Neuronal stem cell (in vitro differentiated cells): ENCODE data around the gene ZBTB7C.

Experiments
- DNase-seq: peaks from one replicate; pipeline ENCODE4 v3.0.0-alpha.2; 2013; ENCODE audit warnings: low spot score
- H2AFZ ChIP-seq: one replicate; pipeline ENCODE4 v1.6.1; 2013; ENCODE audit warnings: mild to moderate bottlenecking, low read length, inconsistent platforms
- H2AK5ac ChIP-seq: 2 replicates; pipeline ENCODE4 v1.6.1; 2013; ENCODE audit warnings: low read depth, mild to moderate bottlenecking, inconsistent platforms, low read length, moderate library complexity, mixed read lengths
- H2BK120ac ChIP-seq: 2 replicates; pipeline ENCODE4 v1.6.1; 2013; ENCODE audit warnings: low read depth, mild to moderate bottlenecking, inconsistent platforms, low read length, moderate library complexity, mixed read lengths
- H2BK12ac ChIP-seq: one replicate; pipeline ENCODE4 v1.6.1; 2013; ENCODE audit warnings: low read length, inconsistent platforms
- H2BK15ac ChIP-seq: 2 replicates; pipeline ENCODE4 v1.6.1; 2013; ENCODE audit warnings: mild to moderate bottlenecking, low read length, inconsistent platforms, mixed read lengths
- H2BK5ac ChIP-seq: one replicate; pipeline ENCODE4 v1.6.1; 2013; ENCODE audit warnings: inconsistent platforms, mild to moderate bottlenecking, low read length, moderate library complexity
- H3K14ac ChIP-seq: one replicate; pipeline ENCODE4 v1.6.1; 2013; ENCODE audit warnings: low read length, inconsistent platforms
- H3K18ac ChIP-seq: 2 replicates; pipeline ENCODE4 v1.6.1; 2013; ENCODE audit warnings: low read length, inconsistent platforms
- H3K23ac ChIP-seq: 2 replicates; pipeline ENCODE4 v1.6.1; 2013; ENCODE audit warnings: low read depth, mild to moderate bottlenecking, mixed read lengths, low read length, inconsistent platforms; ENCODE audit not compliant: poor library complexity
- H3K27ac ChIP-seq: replicated peaks from 3 replicates; pipeline ENCODE4 v1.5.1; 2013; ENCODE audit warnings: low read length, inconsistent platforms
- H3K27me3 ChIP-seq, 3 experiments: 2 replicates each; pipeline ENCODE4 v1.6.1; 2013; ENCODE audit warnings: low read length in 3 of 3, mild to moderate bottlenecking in 2 of 3, inconsistent platforms in 1 of 3, low read depth in 1 of 3, mixed read lengths in 1 of 3, moderate library complexity in 1 of 3; ENCODE audit not compliant: control insufficient read depth in 3 of 3, insufficient read depth in 3 of 3
- H3K36me3 ChIP-seq, 2 donors: replicated peaks in 1 of 2; 2 replicates each; pipeline ENCODE4 v1.6.1; 2013; ENCODE audit warnings: low read length in 2 of 2; ENCODE audit not compliant: control insufficient read depth in 2 of 2, insufficient read depth in 2 of 2
- H3K4ac ChIP-seq: 2 replicates; pipeline ENCODE4 v1.6.1; 2013; ENCODE audit warnings: inconsistent platforms, mild to moderate bottlenecking, low read length, moderate library complexity
- H3K4me1 ChIP-seq, 2 donors: 1 replicate in 1 of 2; 2 replicates in 1 of 2; pipeline ENCODE4 v1.6.1; 2013; ENCODE audit warnings: low read length in 2 of 2, low read depth in 1 of 2; ENCODE audit not compliant: control insufficient read depth in 2 of 2, insufficient read depth in 1 of 2
- H3K4me2 ChIP-seq: one replicate; pipeline ENCODE4 v1.6.1; 2013; ENCODE audit warnings: mild to moderate bottlenecking, low read length, inconsistent platforms; ENCODE audit not compliant: insufficient read depth, poor library complexity, severe bottlenecking
- H3K4me3 ChIP-seq, 2 donors: 2 replicates each; pipeline ENCODE4 v1.5.1; 2013; ENCODE audit warnings: low read length in 2 of 2, mild to moderate bottlenecking in 2 of 2, inconsistent platforms in 1 of 2, moderate library complexity in 1 of 2
- H3K79me1 ChIP-seq: one replicate; pipeline ENCODE4 v1.6.1; 2013; ENCODE audit warnings: low read depth, mild to moderate bottlenecking, inconsistent platforms, low read length, moderate library complexity
- H3K9ac ChIP-seq: one replicate; pipeline ENCODE4 v1.6.1; 2013; ENCODE audit warnings: mild to moderate bottlenecking, low read depth, low read length, inconsistent platforms; ENCODE audit not compliant: poor library complexity
- H3K9me3 ChIP-seq, 2 donors: replicated peaks in 1 of 2; 2 replicates each; pipeline versions ENCODE3 to v1.6.1; 2013; ENCODE audit warnings: low read length in 2 of 2, mild to moderate bottlenecking in 2 of 2, inconsistent platforms in 1 of 2, low read depth in 1 of 2, mixed read lengths in 1 of 2, moderate library complexity in 1 of 2; ENCODE audit not compliant: control insufficient read depth in 2 of 2, insufficient read depth in 1 of 2
- H4K8ac ChIP-seq: one replicate; pipeline ENCODE4 v1.6.1; 2013; ENCODE audit warnings: low read depth, mild to moderate bottlenecking, inconsistent platforms, low read length, moderate library complexity
- H4K91ac ChIP-seq: one replicate; pipeline ENCODE4 v1.6.1; 2013; ENCODE audit warnings: low read length, low read depth, mild to moderate bottlenecking, inconsistent platforms; ENCODE audit not compliant: poor library complexity
- WGBS, 2 donors: extraction: QIAGEN DNeasy Blood & Tissue Kit; methylation state at CpG; one replicate each; pipeline ENCODE4 v1.1.7; 2013; ENCODE audit warnings: missing lambda C conversion rate in 2 of 2, mixed read lengths in 1 of 2; ENCODE audit not compliant: insufficient read length in 2 of 2, insufficient replicate concordance in 1 of 2; ENCODE audit errors: extremely low coverage in 2 of 2; 5-methylcytosine and 5-hydroxymethylcytosine counted together

The ZBTB7C gene

GRCh38 chr18:48364146-48364545 lies 45.0 kb downstream of the ZBTB7C start:
- Histone ChIP-seq H3K4me3 (no peak overlapping the region), H3K9me3 (peaks cover 0 to 6% of the 10 kb centered on the region in 2 donors), H3K4me1 (peaks cover 0 to 9% of the 10 kb centered on the region in 2 donors), H3K14ac (no peak overlapping the region), H3K36me3 (no peaks in the 10 kb centered on the region), H2BK15ac (no peak overlapping the region), H4K8ac (no peak overlapping the region), H3K27me3 (no peaks in the 10 kb centered on the region), H4K91ac (no peak overlapping the region), H3K27ac (no peak overlapping the region), H3K4ac (no peak overlapping the region), H2BK12ac (no peak overlapping the region), H3K18ac (no peak overlapping the region), H3K9ac (no peak overlapping the region), H2BK120ac (no peak overlapping the region), H2AK5ac (peak overlapping the region; percentile 53), H2BK5ac (no peak overlapping the region), H2AFZ (no peak overlapping the region), H3K79me1 (no peaks in the 10 kb centered on the region), H3K23ac (no peak overlapping the region), H3K4me2 (no peak overlapping the region)
- WGBS, 2 donors = no CpG with 5 or more reads among the region's 5 CpGs
- DNase-seq = no peak

DNA sequence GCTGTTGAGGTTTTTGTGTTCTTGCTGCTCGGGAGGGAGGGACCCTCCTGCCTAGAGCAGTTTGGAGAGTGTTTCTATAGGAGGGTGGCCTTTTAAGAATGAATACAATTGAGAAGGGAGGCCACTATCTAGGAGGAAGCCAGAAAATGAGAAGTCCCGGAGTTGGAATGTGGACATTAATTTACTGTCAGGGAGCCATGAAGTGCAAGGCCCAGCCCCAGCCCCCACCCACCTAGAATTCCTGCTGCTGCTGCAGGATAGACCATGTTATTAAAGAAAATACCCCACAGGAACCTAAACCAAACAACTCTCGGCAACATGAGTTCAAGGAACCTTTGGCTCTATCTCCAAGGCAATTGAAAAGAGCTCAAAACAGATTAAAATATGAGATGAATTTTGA lies 46.0 kb downstream of the ZBTB7C start:
- Histone ChIP-seq H3K27me3 (no peaks in the 10 kb centered on the region), H4K91ac (no peak overlapping the region), H3K23ac (no peak overlapping the region), H2BK12ac (no peak overlapping the region), H3K14ac (no peak overlapping the region), H3K9ac (no peak overlapping the region), H2BK5ac (no peak overlapping the region), H3K4me1 (peaks cover 0 to 9% of the 10 kb centered on the region in 2 donors), H3K36me3 (no peaks in the 10 kb centered on the region), H2BK15ac (no peak overlapping the region), H3K4me2 (no peak overlapping the region), H3K4me3 (no peak overlapping the region), H2BK120ac (no peak overlapping the region), H3K9me3 (peaks cover 0 to 6% of the 10 kb centered on the region in 2 donors), H2AK5ac (no peak overlapping the region), H4K8ac (no peak overlapping the region), H3K4ac (no peak overlapping the region), H3K79me1 (no peaks in the 10 kb centered on the region), H3K27ac (no peak overlapping the region), H2AFZ (no peak overlapping the region), H3K18ac (no peak overlapping the region)
- no CpG with 5 or more reads among the region's 3 CpGs for WGBS, 2 donors
- DNase-seq = no peak

GRCh38 chr18:48361801-48362200 lies 47.4 kb downstream of the ZBTB7C start:
- Histone ChIP-seq H2AK5ac (peak overlapping the region; percentile 52), H2BK12ac (no peak overlapping the region), H3K14ac (no peak overlapping the region), H3K4ac (no peak overlapping the region), H3K36me3 (no peaks in the 10 kb centered on the region), H3K79me1 (no peaks in the 10 kb centered on the region), H3K27me3 (no peaks in the 10 kb centered on the region), H4K91ac (no peak overlapping the region), H3K4me2 (no peak overlapping the region), H3K9ac (no peak overlapping the region), H3K4me1 (peaks cover 0 to 10% of the 10 kb centered on the region in 2 donors), H2BK120ac (peak overlapping the region; percentile 84), H3K27ac (no peak overlapping the region), H2BK5ac (no peak overlapping the region), H3K23ac (no peak overlapping the region), H3K4me3 (no peak overlapping the region), H3K18ac (peak overlapping the region; percentile 67), H4K8ac (no peak overlapping the region), H3K9me3 (peaks cover 0 to 6% of the 10 kb centered on the region in 2 donors), H2BK15ac (no peak overlapping the region), H2AFZ (no peak overlapping the region)
- no peak for DNase-seq
- no CpG with 5 or more reads among the region's 4 CpGs for WGBS, 2 donors

- DNase-seq = no peak
- Histone ChIP-seq H3K4me3 (no peak overlapping the region), H2BK15ac (no peak overlapping the region), H2AFZ (no peak overlapping the region), H2BK5ac (no peak overlapping the region), H3K79me1 (no peaks in the 10 kb centered on the region), H4K8ac (no peak overlapping the region), H3K14ac (no peak overlapping the region), H3K4me1 (peaks cover 0 to 11% of the 10 kb centered on the region in 2 donors), H2AK5ac (no peak overlapping the region), H3K4me2 (no peak overlapping the region), H3K18ac (no peak overlapping the region), H3K23ac (no peak overlapping the region), H3K27me3 (no peaks in the 10 kb centered on the region), H3K9me3 (peaks cover 0 to 6% of the 10 kb centered on the region in 2 donors), H3K4ac (no peak overlapping the region), H2BK120ac (no peak overlapping the region), H4K91ac (no peak overlapping the region), H2BK12ac (no peak overlapping the region), H3K9ac (no peak overlapping the region), H3K36me3 (no peaks in the 10 kb centered on the region), H3K27ac (no peak overlapping the region)
- no CpG with 5 or more reads among the region's 9 CpGs for WGBS, 2 donors
Measured at GRCh38 chr18:48360376-48361021, 48.7 kb downstream of the ZBTB7C start.
